Duodenal mucosa (tissue), 2 donors: ENCODE measurements around the gene SLC9A9.
"Not testable (repeated sequence)": the region's sequence is repeated elsewhere in the genome, so short reads cannot be mapped to it uniquely, and the experiment has no call there.

Source experiments
- H3K27ac ChIP-seq: one replicate; pipeline ENCODE4 v1.7.0; 2013; ENCODE audit warnings: low read depth, low read length
- H3K27me3 ChIP-seq, 2 donors: one replicate each; pipeline ENCODE4 v1.7.0; 2013; ENCODE audit warnings: low read length in 2 of 2, control low read depth in 1 of 2; ENCODE audit not compliant: insufficient read depth in 2 of 2, control insufficient read depth in 1 of 2
- H3K36me3 ChIP-seq, 2 donors: one replicate each; pipeline ENCODE4 v1.7.0; 2013; ENCODE audit warnings: low read length in 2 of 2, control low read depth in 1 of 2; ENCODE audit not compliant: insufficient read depth in 2 of 2, control insufficient read depth in 1 of 2
- H3K4me1 ChIP-seq, 2 donors: one replicate each; pipeline ENCODE4 v1.7.0; 2013; ENCODE audit warnings: low read length in 2 of 2, control low read depth in 1 of 2; ENCODE audit not compliant: insufficient read depth in 2 of 2, control insufficient read depth in 1 of 2
- H3K4me3 ChIP-seq, 2 donors: one replicate each; pipeline ENCODE4 v1.7.0; 2013; ENCODE audit warnings: low read length in 2 of 2, low read depth in 1 of 2
- H3K9ac ChIP-seq, 2 donors: one replicate each; pipeline ENCODE4 v1.7.0; 2013; ENCODE audit warnings: low read length in 2 of 2, low read depth in 1 of 2
- H3K9me3 ChIP-seq, 2 donors: one replicate each; pipeline ENCODE4 v1.7.0; 2013; ENCODE audit warnings: low read length in 2 of 2, control low read depth in 1 of 2; ENCODE audit not compliant: control insufficient read depth in 1 of 2

Gene SLC9A9

DNA sequence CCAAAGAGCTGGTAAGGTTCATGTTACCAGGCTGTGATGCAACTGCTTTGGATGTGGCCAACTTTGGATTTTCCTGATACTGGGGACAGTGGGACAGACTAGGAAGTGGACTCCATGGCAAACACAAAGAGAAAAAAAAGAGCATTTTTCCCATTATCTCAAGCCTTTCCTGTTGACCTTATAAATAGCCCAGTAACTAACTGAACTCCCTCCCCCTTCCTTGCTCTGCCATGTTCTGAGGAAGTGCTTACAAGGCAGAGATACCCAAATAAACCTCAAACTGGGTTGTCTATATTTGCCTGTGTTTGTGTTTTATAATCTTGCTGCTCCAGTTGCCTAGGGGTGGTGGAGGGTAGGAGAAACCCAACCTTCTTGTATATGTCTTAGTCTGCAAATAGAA, 27.3 kb upstream of the SLC9A9 start:
- H3K9me3 ChIP-seq, result no peaks in the 10 kb centered on the region
- H3K36me3 ChIP-seq, result no peaks in the 10 kb centered on the region
- no peaks in the 10 kb centered on the region for H3K4me1 ChIP-seq
- H3K4me3 ChIP-seq, result no peak overlapping the region
- H3K9ac ChIP-seq, result no peak overlapping the region
- H3K27ac ChIP-seq, result no peak overlapping the region
- H3K27me3 ChIP-seq, result no peaks in the 10 kb centered on the region

DNA sequence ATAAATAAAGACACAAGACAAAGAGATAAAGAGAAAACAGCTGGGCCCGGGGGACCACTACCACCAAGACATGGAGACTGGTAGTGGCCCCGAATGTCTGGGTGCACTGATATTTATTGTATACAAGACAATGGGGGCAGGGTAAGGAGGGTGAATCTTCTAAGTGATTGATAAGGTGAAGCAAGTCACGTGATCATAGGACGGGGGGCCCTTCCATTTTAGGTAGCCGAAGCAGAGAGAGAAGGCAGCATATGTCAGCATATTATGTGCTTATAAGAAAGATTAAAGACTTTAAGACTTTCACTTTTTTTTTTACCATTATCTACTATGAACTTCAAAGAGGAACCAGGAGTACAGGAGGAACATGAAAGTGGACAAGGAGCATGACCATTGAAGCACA, 25.3 kb upstream of the SLC9A9 start:
- H3K36me3 ChIP-seq, H3K27ac ChIP-seq, H3K9ac ChIP-seq, H3K9me3 ChIP-seq, H3K27me3 ChIP-seq, H3K4me3 ChIP-seq, H3K4me1 ChIP-seq: not testable (repeated sequence)

DNA sequence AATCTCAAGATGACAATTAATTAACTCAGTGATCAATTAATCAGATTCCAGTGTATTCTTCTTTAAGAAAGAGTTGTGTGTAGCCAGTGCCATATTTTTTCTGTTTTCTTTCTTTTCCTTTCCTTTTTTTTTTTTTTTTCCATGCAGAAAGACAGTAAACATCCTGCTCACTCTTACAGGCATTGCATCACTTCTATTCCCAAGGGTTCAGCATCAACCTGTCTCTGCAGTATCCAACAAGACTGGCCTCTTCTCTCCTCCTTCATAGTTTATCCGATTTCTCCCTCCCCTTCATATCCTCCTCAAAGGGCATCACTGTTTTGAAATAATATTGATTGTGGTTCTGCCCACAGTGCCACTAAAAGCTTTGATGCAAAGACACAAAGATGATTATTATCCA, 17.0 kb upstream of the SLC9A9 start:
- Histone ChIP-seq H3K9me3 (no peaks in the 10 kb centered on the region), H3K27me3 (no peaks in the 10 kb centered on the region), H3K27ac (no peak overlapping the region), H3K36me3 (no peaks in the 10 kb centered on the region), H3K4me3 (no peak overlapping the region), H3K9ac (no peak overlapping the region), H3K4me1 (no peaks in the 10 kb centered on the region)

DNA sequence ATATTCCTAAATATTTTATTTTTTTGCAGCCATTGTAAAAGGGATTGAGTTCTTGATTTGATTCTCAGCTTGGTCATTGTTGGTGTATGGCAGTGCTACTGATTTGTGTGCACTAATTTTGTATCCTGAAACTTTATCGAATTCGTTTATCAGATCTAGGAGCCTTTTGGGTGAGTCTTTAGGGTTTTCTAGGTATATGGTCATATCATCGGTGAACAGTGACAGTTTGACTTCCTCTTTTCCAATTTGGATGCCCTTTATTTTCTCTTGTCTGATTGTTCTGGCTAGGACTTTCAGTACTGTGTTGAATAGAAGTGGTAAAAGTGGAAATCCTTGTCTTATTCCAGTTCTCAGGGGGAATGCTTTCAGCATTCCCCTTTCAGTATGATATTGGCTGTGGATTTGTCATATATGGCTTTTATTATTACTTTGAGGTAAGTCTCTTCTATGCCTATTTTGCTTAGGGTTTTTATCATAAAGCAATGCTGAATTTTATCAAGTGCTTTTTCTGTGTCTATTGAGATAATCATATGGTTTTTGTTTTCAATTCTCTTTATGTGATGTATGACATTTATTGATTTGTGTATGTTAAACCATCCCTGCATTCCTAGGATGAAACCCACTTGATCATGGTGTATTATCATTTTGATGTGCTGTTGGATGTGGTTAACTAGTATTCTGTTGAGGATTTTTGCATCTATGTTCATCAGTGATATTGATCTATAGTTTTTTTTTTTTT, 11.4 kb upstream of the SLC9A9 start:
- H3K36me3 ChIP-seq, result no peaks in the 10 kb centered on the region
- no peak overlapping the region for H3K27ac ChIP-seq
- no peak overlapping the region for H3K4me3 ChIP-seq
- no peak overlapping the region for H3K9ac ChIP-seq
- H3K9me3 ChIP-seq, result no peaks in the 10 kb centered on the region
- H3K4me1 ChIP-seq, result no peaks in the 10 kb centered on the region
- H3K27me3 ChIP-seq, result no peaks in the 10 kb centered on the region

DNA sequence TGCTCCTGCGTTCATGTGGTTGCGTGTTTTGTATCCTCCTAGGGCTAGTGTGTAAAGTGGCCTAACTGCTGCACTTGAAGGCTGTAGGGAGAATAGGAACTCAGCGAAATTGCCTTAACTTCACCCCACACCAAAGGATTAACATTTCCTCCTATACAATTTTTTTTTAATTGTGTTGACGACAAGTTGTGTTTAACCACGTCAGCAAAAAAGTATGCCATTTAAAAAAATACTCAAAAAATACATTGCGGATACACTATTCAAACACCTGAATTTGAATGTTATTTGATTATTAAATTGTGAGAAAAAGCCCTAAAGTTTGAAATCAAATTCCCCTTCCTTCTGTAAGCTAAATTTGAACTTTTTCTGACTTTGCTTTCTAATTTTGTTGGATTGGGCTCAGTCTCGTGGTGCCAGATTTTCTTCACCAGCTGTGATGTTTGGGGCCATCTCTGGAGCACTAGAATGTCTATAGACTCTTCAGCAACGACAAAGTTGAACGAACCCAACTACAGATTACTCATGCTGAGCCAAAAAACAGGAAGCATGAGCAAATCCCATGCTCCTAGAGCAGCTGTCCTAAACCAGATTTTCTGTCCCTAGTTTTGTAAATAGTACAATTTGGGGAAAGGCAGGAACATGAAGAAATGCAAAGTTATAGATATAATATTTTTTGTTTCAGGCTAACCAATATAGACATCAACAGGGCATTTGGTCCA, 8.1 kb upstream of the SLC9A9 start:
- Histone ChIP-seq H3K9ac (no peak overlapping the region), H3K36me3 (no peaks in the 10 kb centered on the region), H3K27ac (no peak overlapping the region), H3K4me1 (no peaks in the 10 kb centered on the region), H3K27me3 (no peaks in the 10 kb centered on the region), H3K9me3 (no peaks in the 10 kb centered on the region), H3K4me3 (no peak overlapping the region)

DNA sequence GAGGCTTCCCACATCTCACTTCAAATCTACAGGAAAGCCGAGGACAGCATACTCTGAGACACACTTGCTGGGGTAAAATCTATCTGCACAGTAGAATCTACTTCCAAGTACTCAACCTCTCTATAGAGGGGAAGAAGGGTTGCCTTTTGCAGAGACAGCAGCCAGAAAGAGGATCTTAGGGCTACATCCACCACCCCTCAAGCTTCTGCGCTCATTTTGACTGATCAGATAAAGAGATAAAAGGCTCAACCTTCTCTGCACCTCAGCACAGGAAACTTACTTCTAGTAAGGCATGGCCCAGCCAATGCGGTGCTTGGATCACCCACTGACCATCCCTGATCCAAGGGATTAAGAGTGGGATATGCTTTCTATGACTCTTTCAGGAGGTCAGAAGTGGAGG, 6.9 kb upstream of the SLC9A9 start:
- Histone ChIP-seq H3K4me1 (no peaks in the 10 kb centered on the region), H3K27me3 (no peaks in the 10 kb centered on the region)

DNA sequence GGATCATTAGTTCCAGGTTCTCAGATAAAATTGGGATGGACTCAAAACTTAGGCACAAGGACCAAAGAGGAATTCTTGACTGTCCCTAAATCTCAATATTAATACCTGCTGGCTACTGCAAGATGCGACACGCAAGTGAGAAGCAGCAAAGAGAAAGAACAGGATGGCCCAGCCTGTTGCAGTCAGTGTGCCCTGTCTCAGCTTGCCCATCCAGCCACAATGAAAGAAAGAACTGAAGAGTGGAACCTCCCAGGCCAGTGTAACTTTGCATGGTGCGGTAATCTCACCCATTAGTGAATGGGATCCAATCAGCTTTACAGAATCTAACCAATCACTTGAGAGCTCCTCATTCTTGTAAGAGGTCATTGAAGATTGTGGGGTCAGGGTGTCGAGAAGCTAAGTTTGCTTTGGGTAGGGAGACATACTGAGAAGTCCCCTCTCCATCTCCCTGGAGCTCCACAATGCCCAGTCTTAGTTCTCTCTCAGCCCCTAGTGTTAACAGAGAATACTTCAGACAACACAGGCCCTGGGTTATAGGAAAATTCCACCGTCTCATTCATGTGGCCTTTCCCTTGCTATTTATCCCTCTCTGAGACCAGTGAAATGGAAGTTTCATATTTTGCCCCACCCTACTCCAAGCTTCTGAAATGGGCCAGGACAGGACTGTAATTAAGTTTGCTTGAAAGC, 3.2 kb upstream of the SLC9A9 start:
- no peak overlapping the region for H3K4me3 ChIP-seq
- no peaks in the 10 kb centered on the region for H3K36me3 ChIP-seq
- H3K27me3 ChIP-seq, result no peaks in the 10 kb centered on the region
- H3K27ac ChIP-seq, result no peak overlapping the region
- peaks cover 0 to 4% of the 10 kb centered on the region in 2 donors for H3K4me1 ChIP-seq
- no peaks in the 10 kb centered on the region for H3K9me3 ChIP-seq
- no peak overlapping the region for H3K9ac ChIP-seq

More for the DNA sequence above, 6.9 kb upstream of the SLC9A9 start:
- Histone ChIP-seq H3K9ac (no peak overlapping the region), H3K27ac (no peak overlapping the region), H3K4me3 (no peak overlapping the region), H3K36me3 (no peaks in the 10 kb centered on the region), H3K9me3 (no peaks in the 10 kb centered on the region)

DNA sequence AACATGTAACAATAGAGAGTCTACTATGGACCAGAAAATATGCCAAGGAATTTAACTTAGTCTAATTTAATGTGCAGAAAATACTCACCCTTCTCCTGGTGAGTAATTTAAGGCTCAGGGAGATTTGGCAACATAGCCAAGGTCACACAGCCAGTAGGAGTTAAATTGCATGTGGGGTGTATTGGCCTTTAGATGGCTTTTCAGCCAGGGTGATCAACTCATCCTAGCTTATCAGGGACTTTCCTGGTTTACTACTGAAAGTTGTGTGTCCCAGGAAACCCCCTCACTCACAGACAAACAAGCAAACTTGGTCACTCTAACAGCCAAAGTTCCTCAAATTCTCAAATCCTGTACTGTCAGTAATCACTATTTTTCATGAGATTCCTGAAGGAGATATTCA, 2.6 kb upstream of the SLC9A9 start:
- Histone ChIP-seq H3K27me3 (no peaks in the 10 kb centered on the region), H3K4me3 (no peak overlapping the region), H3K9me3 (no peaks in the 10 kb centered on the region), H3K36me3 (no peaks in the 10 kb centered on the region), H3K27ac (no peak overlapping the region), H3K4me1 (peaks cover 0 to 4% of the 10 kb centered on the region in 2 donors), H3K9ac (no peak overlapping the region)

DNA sequence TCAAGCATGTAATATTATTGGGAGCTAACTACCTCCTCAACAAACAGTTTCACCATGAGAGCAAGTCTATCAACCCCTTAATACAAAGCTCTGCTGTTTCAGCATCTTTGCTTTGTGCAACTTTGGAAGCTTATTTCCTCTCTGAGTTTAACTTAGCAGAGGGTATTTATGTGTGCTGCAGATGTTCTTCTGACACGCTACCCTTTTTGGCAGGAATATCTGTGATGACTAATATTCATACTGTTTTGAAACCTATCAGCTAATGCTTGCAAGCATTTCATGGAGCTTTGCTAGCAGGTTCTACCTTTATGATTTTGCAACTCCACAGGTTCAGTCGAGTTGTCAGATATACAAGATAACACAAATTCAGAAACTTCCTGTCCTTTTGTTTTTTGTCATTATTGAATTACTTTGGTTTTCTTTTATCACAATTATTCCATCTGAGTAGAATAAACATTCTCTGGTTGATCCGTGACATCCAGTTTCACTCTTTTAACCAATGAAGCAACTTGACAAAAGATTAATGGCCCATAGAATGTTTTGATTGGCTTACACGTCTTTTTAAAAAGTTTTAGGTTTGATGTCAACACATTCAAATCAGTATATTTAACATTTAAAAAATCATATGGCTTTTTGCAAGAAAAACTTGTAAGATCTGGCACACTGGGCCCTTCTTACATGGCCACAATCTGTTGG, 1.7 kb upstream of the SLC9A9 start:
- Histone ChIP-seq H3K27me3 (no peaks in the 10 kb centered on the region), H3K27ac (no peak overlapping the region), H3K4me1 (peaks cover 0 to 4% of the 10 kb centered on the region in 2 donors), H3K4me3 (no peak overlapping the region), H3K9me3 (no peaks in the 10 kb centered on the region), H3K9ac (no peak overlapping the region), H3K36me3 (no peaks in the 10 kb centered on the region)

DNA sequence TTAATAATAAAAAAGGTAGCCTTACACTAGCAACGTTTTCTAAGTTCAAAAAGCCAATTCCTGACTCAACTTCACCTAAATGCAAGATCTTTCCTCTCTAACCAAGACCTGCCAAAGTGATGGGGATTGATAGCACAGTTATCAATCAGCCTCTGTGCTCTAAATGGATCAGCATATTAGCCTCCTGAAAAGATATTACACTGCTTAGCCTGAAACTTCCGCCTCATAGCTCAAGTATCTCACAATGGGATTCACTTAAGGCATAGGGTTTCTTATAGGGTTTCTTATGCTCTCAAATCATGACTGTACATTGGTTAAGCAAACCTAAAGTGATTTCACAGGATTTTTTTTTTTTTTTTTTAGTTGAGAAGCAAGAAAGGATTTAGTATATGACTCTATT, 436 bp upstream of the SLC9A9 start:
- H3K9me3 ChIP-seq, result no peaks in the 10 kb centered on the region
- H3K4me3 ChIP-seq, result peak overlapping the region; percentile 79 to 87
- H3K36me3 ChIP-seq, result no peaks in the 10 kb centered on the region
- H3K27ac ChIP-seq, result no peak overlapping the region
- no peaks in the 10 kb centered on the region for H3K27me3 ChIP-seq
- H3K4me1 ChIP-seq, result peaks cover 0 to 4% of the 10 kb centered on the region in 2 donors
- H3K9ac ChIP-seq, result no peak overlapping the region
